HepG2 (cell line): ENCODE results near the gene CAPG. TPM values are rescaled to one million over a fixed set of nuclear protein-coding genes. Genes with fewer than 3 reads are reported as not detected.

Experiments used
- ELF1 ChIP-seq: sonication (generic); formaldehyde crosslinking; IDR thresholded peaks from 2 replicates; pipeline ENCODE4 v1.4.0; 2020; ENCODE audit warnings: missing genetic modification reagents
- GATAD1 ChIP-seq: IDR thresholded peaks from 2 replicates; pipeline ENCODE4 v1.6.1; 2016; ENCODE audit warnings: missing genetic modification reagents, missing compliant biosample characterization
- HNRNPK ChIP-seq: fragments of 200-400 bp; formaldehyde crosslinking; IDR thresholded peaks from 2 replicates; pipeline ENCODE4 v1.6.1; 2018; ENCODE audit warnings: low read length, low read depth, moderate library complexity, mild to moderate bottlenecking; ENCODE audit not compliant: poor library complexity, severe bottlenecking
- PCBP1 ChIP-seq: fragments of 200-400 bp; formaldehyde crosslinking; IDR thresholded peaks from 2 replicates; pipeline ENCODE4 v1.6.1; 2017; ENCODE audit warnings: mild to moderate bottlenecking, low read depth, low read length, borderline replicate concordance
- RFX5 ChIP-seq: IDR thresholded peaks from 2 replicates; pipeline ENCODE4 v1.6.1; 2011; ENCODE audit warnings: low read depth, low read length, improper control_type of control experiment
- SAFB2 ChIP-seq: sonication (generic); formaldehyde crosslinking; IDR thresholded peaks from 2 replicates; pipeline ENCODE4 v1.5.1; 2020; ENCODE audit warnings: missing genetic modification reagents, low read depth, mild to moderate bottlenecking, borderline replicate concordance
- SMAD3 ChIP-seq: sonication (generic); formaldehyde crosslinking; IDR thresholded peaks from 2 replicates; pipeline ENCODE4 v1.4.0; 2020; ENCODE audit warnings: missing genetic modification reagents
- ZFY ChIP-seq: sonication (generic); formaldehyde crosslinking; IDR thresholded peaks from 2 replicates; pipeline ENCODE4 v1.4.0; 2020; ENCODE audit warnings: missing genetic modification reagents
- ZNF335 ChIP-seq: sonication (generic); formaldehyde crosslinking; IDR thresholded peaks from 2 replicates; pipeline ENCODE4 v1.4.0; 2020; ENCODE audit warnings: missing genetic modification reagents
- ZNF354B ChIP-seq: sonication (generic); formaldehyde crosslinking; IDR thresholded peaks from 2 replicates; pipeline ENCODE4 v1.8.0; 2022; ENCODE audit warnings: mild to moderate bottlenecking, missing genetic modification reagents
- ZNF7 ChIP-seq: IDR thresholded peaks from 2 replicates; pipeline ENCODE4 v1.6.1; 2016; ENCODE audit warnings: missing biosample characterization, missing genetic modification reagents
- ZNF724P ChIP-seq: sonication (generic); formaldehyde crosslinking; IDR thresholded peaks from 2 replicates; pipeline ENCODE4 v1.8.0; 2022; ENCODE audit warnings: missing genetic modification reagents, borderline replicate concordance
- ZNF891 ChIP-seq: sonication (generic); formaldehyde crosslinking; IDR thresholded peaks from 2 replicates; pipeline ENCODE4 v1.5.0; 2020; ENCODE audit warnings: mild to moderate bottlenecking, missing genetic modification reagents
- ZSCAN22 ChIP-seq: sonication (generic); formaldehyde crosslinking; IDR thresholded peaks from 2 replicates; pipeline ENCODE4 v1.4.0; 2020; ENCODE audit warnings: mild to moderate bottlenecking, missing genetic modification reagents
- polyA plus RNA-seq, 8 experiments: library from polyadenylated mRNA; depleted of rRNA in 3 of 8; stranded (reverse) in 7 of 8; unstranded in 1 of 8; fragments of >200 nt; fragmentation: Illumina TruSeq in 4 of 8; extraction: Trizol in 4 of 8; gene quantifications; 2 replicates each; pipeline versions ENCODE4 v1.2.1 to v1.2.3, GENCODE V29; 2011 to 2016; ENCODE audit warnings: low read depth in 4 of 8, missing spikeins in 1 of 8, mixed read lengths in 1 of 8; ENCODE audit not compliant: insufficient read depth in 1 of 8
- total RNA-seq, 5 experiments: library from RNA; depleted of rRNA; stranded (reverse); fragments of >200 nt; fragmentation: Illumina TruSeq; extraction: Trizol; gene quantifications; 2 replicates each; pipeline ENCODE4 v1.2.3, GENCODE V29; 2016; ENCODE audit warnings: low read depth in 1 of 5
- TF ChIP-seq, protein P1 (sequence below): sonication (generic); formaldehyde crosslinking; IDR thresholded peaks from 2 replicates; pipeline ENCODE4 v1.9.0; 2022; ENCODE audit warnings: low read depth, missing genetic modification reagents
- TF ChIP-seq, protein P2 (sequence below): sonication (generic); formaldehyde crosslinking; IDR thresholded peaks from 2 replicates; pipeline ENCODE4 v1.4.0; 2020; ENCODE audit warnings: missing genetic modification reagents, borderline replicate concordance
- TF ChIP-seq, protein P3 (sequence below): sonication (generic); formaldehyde crosslinking; IDR thresholded peaks from 2 replicates; pipeline ENCODE4 v1.8.1; 2023; ENCODE audit warnings: mild to moderate bottlenecking, missing genetic modification reagents, borderline replicate concordance
- TF ChIP-seq, protein P4 (sequence below): sonication (generic); formaldehyde crosslinking; IDR thresholded peaks from 2 replicates; pipeline ENCODE4 v1.8.1; 2022; ENCODE audit warnings: mild to moderate bottlenecking, missing genetic modification reagents
- TF ChIP-seq, protein P5 (sequence below): sonication (generic); formaldehyde crosslinking; IDR thresholded peaks from 2 replicates; pipeline ENCODE4 v1.4.0; 2020; ENCODE audit warnings: missing genetic modification reagents, mild to moderate bottlenecking, borderline replicate concordance

CAPG gene
- total and polyA plus RNA-seq, 2 of the 13 experiments (the other 11 are each of a cell fraction or from before 2014, with no cell fraction given) = 12.7 to 18.2 TPM

DNA sequence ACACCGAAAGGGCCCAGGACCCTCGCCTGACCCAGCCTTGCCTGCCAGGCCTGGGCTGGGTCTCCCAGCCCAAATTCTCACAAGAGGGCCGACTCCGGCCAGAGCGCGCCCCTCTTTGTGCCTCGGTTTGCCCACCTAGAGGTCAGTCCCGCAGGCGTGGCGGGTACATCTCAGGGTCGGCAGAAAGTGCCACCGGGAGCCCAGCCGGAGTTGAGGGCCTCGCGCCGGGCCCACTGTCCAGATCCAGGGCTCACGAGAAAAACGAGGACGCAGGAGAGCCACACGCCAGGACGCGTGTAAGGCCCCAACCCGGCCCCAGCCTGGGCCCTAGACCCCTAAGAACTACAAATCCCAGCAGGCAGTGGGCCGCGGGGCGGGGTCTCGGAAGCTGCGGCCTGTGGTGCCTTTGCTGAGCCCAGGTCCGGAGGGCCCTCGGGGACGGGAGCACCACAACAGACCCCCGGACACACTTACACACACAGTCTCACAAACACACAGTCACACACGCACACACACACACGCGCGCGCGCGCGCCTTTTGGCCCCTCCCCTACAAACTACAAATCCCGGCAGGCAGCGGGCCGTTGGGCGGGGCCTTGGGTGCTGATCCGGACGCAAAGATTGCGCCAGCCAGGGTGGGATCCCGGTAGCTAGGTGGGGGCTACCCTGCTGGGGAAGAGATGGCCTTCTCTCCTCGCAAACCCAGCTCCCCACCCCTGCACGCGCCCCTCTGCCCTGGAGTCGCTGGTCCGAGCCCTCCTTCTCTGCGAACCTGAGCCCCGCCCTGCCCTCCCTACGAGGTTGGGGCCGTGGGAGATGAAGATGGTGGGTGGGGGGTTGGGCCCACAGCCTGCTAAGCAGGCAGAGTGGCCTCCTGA is 8.2 kb upstream of the CAPG start, which contains the start of gene SH2D6 (continued):
- TF ChIP-seq HNRNPK = peak; percentile 85
- no peak for TF ChIP-seq ZSCAN22 (CRISPR knock-in tag)
- no peak for TF ChIP-seq RFX5
- TF ChIP-seq ZNF354B (CRISPR knock-in tag) = peak; percentile 85; the same call in 1 of the 2 replicates
- TF ChIP-seq ZNF335 = peak; percentile 96
- TF ChIP-seq, protein P1, sequence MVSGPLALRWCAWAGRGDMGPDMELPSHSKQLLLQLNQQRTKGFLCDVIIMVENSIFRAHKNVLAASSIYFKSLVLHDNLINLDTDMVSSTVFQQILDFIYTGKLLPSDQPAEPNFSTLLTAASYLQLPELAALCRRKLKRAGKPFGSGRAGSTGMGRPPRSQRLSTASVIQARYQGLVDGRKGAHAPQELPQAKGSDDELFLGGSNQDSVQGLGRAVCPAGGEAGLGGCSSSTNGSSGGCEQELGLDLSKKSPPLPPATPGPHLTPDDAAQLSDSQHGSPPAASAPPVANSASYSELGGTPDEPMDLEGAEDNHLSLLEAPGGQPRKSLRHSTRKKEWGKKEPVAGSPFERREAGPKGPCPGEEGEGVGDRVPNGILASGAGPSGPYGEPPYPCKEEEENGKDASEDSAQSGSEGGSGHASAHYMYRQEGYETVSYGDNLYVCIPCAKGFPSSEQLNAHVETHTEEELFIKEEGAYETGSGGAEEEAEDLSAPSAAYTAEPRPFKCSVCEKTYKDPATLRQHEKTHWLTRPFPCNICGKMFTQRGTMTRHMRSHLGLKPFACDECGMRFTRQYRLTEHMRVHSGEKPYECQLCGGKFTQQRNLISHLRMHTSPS (CRISPR knock-in tag) = peak; percentile 30; the same call in 1 of the 2 replicates
- TF ChIP-seq, protein P2, sequence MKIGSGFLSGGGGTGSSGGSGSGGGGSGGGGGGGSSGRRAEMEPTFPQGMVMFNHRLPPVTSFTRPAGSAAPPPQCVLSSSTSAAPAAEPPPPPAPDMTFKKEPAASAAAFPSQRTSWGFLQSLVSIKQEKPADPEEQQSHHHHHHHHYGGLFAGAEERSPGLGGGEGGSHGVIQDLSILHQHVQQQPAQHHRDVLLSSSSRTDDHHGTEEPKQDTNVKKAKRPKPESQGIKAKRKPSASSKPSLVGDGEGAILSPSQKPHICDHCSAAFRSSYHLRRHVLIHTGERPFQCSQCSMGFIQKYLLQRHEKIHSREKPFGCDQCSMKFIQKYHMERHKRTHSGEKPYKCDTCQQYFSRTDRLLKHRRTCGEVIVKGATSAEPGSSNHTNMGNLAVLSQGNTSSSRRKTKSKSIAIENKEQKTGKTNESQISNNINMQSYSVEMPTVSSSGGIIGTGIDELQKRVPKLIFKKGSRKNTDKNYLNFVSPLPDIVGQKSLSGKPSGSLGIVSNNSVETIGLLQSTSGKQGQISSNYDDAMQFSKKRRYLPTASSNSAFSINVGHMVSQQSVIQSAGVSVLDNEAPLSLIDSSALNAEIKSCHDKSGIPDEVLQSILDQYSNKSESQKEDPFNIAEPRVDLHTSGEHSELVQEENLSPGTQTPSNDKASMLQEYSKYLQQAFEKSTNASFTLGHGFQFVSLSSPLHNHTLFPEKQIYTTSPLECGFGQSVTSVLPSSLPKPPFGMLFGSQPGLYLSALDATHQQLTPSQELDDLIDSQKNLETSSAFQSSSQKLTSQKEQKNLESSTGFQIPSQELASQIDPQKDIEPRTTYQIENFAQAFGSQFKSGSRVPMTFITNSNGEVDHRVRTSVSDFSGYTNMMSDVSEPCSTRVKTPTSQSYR (CRISPR knock-in tag) = peak; percentile 85
- peak; percentile 86 for TF ChIP-seq ELF1 (CRISPR knock-in tag)
- peak; percentile 64 for TF ChIP-seq GATAD1 (CRISPR knock-in tag)
- TF ChIP-seq, protein P3, sequence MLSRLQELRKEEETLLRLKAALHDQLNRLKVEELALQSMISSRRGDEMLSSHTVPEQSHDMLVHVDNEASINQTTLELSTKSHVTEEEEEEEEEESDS (CRISPR knock-in tag) = no peak; the same call in 1 of the 2 replicates
- TF ChIP-seq ZNF891 = no peak
- TF ChIP-seq PCBP1 = peak; percentile 83; the same call in 1 of the 2 replicates
- TF ChIP-seq ZFY (CRISPR knock-in tag) = peak; percentile 100
- TF ChIP-seq, protein P4, sequence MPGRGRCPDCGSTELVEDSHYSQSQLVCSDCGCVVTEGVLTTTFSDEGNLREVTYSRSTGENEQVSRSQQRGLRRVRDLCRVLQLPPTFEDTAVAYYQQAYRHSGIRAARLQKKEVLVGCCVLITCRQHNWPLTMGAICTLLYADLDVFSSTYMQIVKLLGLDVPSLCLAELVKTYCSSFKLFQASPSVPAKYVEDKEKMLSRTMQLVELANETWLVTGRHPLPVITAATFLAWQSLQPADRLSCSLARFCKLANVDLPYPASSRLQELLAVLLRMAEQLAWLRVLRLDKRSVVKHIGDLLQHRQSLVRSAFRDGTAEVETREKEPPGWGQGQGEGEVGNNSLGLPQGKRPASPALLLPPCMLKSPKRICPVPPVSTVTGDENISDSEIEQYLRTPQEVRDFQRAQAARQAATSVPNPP = peak; percentile 72; the same call in 1 of the 2 replicates
- no peak for TF ChIP-seq SAFB2
- TF ChIP-seq, protein P5, sequence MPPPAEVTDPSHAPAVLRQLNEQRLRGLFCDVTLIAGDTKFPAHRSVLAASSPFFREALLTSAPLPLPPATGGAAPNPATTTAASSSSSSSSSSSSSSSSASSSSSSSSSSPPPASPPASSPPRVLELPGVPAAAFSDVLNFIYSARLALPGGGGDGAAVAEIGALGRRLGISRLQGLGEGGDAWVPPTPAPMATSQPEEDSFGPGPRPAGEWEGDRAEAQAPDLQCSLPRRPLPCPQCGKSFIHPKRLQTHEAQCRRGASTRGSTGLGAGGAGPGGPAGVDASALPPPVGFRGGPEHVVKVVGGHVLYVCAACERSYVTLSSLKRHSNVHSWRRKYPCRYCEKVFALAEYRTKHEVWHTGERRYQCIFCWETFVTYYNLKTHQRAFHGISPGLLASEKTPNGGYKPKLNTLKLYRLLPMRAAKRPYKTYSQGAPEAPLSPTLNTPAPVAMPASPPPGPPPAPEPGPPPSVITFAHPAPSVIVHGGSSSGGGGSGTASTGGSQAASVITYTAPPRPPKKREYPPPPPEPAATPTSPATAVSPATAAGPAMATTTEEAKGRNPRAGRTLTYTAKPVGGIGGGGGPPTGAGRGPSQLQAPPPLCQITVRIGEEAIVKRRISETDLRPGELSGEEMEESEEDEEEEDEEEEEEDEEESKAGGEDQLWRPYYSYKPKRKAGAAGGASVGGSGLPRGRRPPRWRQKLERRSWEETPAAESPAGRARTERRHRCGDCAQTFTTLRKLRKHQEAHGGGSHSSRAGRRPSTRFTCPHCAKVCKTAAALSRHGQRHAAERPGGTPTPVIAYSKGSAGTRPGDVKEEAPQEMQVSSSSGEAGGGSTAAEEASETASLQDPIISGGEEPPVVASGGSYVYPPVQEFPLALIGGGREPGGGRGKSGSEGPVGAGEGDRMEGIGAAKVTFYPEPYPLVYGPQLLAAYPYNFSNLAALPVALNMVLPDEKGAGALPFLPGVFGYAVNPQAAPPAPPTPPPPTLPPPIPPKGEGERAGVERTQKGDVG = peak; percentile 62; the same call in 1 of the 2 replicates
- TF ChIP-seq SMAD3 (CRISPR knock-in tag) = peak; percentile 85
- TF ChIP-seq ZNF724P (CRISPR knock-in tag) = peak; percentile 85
- TF ChIP-seq ZNF7 (CRISPR knock-in tag) = no peak
